ENCODE data around the gene MAPK7. TPM values are rescaled to one million over a fixed set of nuclear protein-coding genes. Genes with fewer than 3 reads are reported as not detected.

MAPK7 gene
- total RNA-seq, 6 experiments from 2014 or later, result 5.7 to 9.2 (median 6.7) TPM

- Histone ChIP-seq H3K4me1 (no peaks in the 10 kb centered on the region), H3K27ac (no peak overlapping the region), H3K9me3 (no peaks in the 10 kb centered on the region), H3K36me3 (no peaks in the 10 kb centered on the region), H3K27me3 (no peaks in the 10 kb centered on the region), H3K4me3 (no peak overlapping the region)
- 71% methylated on average over 6 of the region's 7 CpGs for WGBS (ENCODE audit: insufficient coverage, low coverage, low lambda C conversion rate, missing lambda C conversion rate)
- DNase-seq (peak in 2 of 3 donors; percentile 8 to 23), ATAC-seq (no peak)
- TF ChIP-seq CTCF (IDR thresholded peaks at IDR 0.05), result no peak
- no peak for TF ChIP-seq POLR2A (IDR thresholded peaks at IDR 0.05)
- intact Hi-C loops (cut with DNase I), result no loop called here
These were observed 14.0 kb downstream of the MAPK7 start for GRCh38 chr17:19392303-19392702.

- intact Hi-C loops (cut with DNase I), result no loop called here
- H3K4me1 ChIP-seq, result peaks cover 0 to 9% (median 0%) of the 10 kb centered on the region in 4 donors
- peak in 1 of 4 donors; percentile 45 for ATAC-seq
- H3K27me3 ChIP-seq, result no peaks in the 10 kb centered on the region
- DNase-seq, result no peak
- peak overlapping the region in 1 of 3 donors; percentile 49 for H3K27ac ChIP-seq
- no peaks in the 10 kb centered on the region for H3K9me3 ChIP-seq
- no peaks in the 10 kb centered on the region for H3K36me3 ChIP-seq
- TF ChIP-seq POLR2A (IDR thresholded peaks at IDR 0.05) (no peak), CTCF (IDR thresholded peaks at IDR 0.05) (no peak)
- no peak overlapping the region for H3K4me3 ChIP-seq
- 70% methylated on average over 4 of the region's 6 CpGs for WGBS (ENCODE audit: insufficient coverage, low coverage, low lambda C conversion rate, missing lambda C conversion rate)
These were observed 19.3 kb downstream of the MAPK7 start for GRCh38 chr17:19397556-19398041.

- Histone ChIP-seq H3K36me3 (no peaks in the 10 kb centered on the region), H3K4me1 (peaks cover 0 to 9% (median 0%) of the 10 kb centered on the region in 4 donors), H3K4me3 (no peak overlapping the region), H3K9me3 (no peaks in the 10 kb centered on the region), H3K27ac (peak overlapping the region; percentile 6 to 49 (median 27)), H3K27me3 (no peaks in the 10 kb centered on the region)
- ATAC-seq (peak; percentile 79 to 87 (median 85)), DNase-seq (peak in 2 of 3 donors; percentile 53 to 60)
- 36% methylated on average over 2 of the region's 2 CpGs for WGBS (ENCODE audit: insufficient coverage, low coverage, low lambda C conversion rate, missing lambda C conversion rate)
- TF ChIP-seq CTCF (IDR thresholded peaks at IDR 0.05) (no peak), POLR2A (IDR thresholded peaks at IDR 0.05) (no peak)
- intact Hi-C loops (cut with DNase I), result no loop called here
These were observed 20.2 kb downstream of the MAPK7 start for GRCh38 chr17:19398301-19399181.

GRCh38 chr17:19399750-19400450 is 21.6 kb downstream of the MAPK7 start:
- no peaks in the 10 kb centered on the region for H3K27me3 ChIP-seq
- peaks cover 0 to 9% (median 0%) of the 10 kb centered on the region in 4 donors for H3K4me1 ChIP-seq
- intact Hi-C loops (cut with DNase I), result no loop called here
- H3K9me3 ChIP-seq, result no peaks in the 10 kb centered on the region
- H3K27ac ChIP-seq, result no peak overlapping the region
- no peak for DNase-seq
- H3K36me3 ChIP-seq, result no peaks in the 10 kb centered on the region
- TF ChIP-seq POLR2A (IDR thresholded peaks at IDR 0.05), result no peak
- no peak for TF ChIP-seq CTCF (IDR thresholded peaks at IDR 0.05)
- WGBS (ENCODE audit: insufficient coverage, low coverage, low lambda C conversion rate, missing lambda C conversion rate), result 0% methylated on average over 1 of the region's 3 CpGs
- no peak overlapping the region for H3K4me3 ChIP-seq
- no peak for ATAC-seq
